HG03565 (cell line): Measurements from ENCODE around the gene STOM.
"Not testable (repeated sequence)": the region's sequence is repeated elsewhere in the genome, so short reads cannot be mapped to it uniquely, and the experiment has no call there.

Experiments
- ATAC-seq: cut with Tn5 transposase; IDR thresholded peaks from one replicate; pipeline ENCODE4 v1.9.1; 2021; ENCODE audit warnings: mild to moderate bottlenecking, moderate library complexity; ENCODE audit not compliant: unreplicated experiment

Gene STOM

GRCh38 chr9:121302341-121302740 lies 67.7 kb downstream of the STOM start:
- ATAC-seq: no peak

GRCh38 chr9:121301881-121302286 lies 68.2 kb downstream of the STOM start:
- no peak for ATAC-seq

- no peak for ATAC-seq
Measured at GRCh38 chr9:121300283-121301119, 69.5 kb downstream of the STOM start.

- no peak for ATAC-seq
Measured at GRCh38 chr9:121299467-121300282, 70.4 kb downstream of the STOM start.

- ATAC-seq: no peak
Measured at GRCh38 chr9:121298689-121299466, 71.2 kb downstream of the STOM start.

- ATAC-seq: no peak
Measured at GRCh38 chr9:121298016-121298538, 72.0 kb downstream of the STOM start.

- no peak for ATAC-seq
Measured at GRCh38 chr9:121297389-121297788, 72.7 kb downstream of the STOM start.

GRCh38 chr9:121296213-121297127 lies 73.6 kb downstream of the STOM start:
- ATAC-seq: no peak

GRCh38 chr9:121295662-121296191 lies 74.3 kb downstream of the STOM start:
- ATAC-seq: no peak

GRCh38 chr9:121294866-121295661 lies 75.0 kb downstream of the STOM start:
- ATAC-seq: no peak

GRCh38 chr9:121294151-121294743 lies 75.8 kb downstream of the STOM start:
- no peak for ATAC-seq

- no peak for ATAC-seq
Measured at GRCh38 chr9:121292801-121293241, 77.2 kb downstream of the STOM start.

GRCh38 chr9:121292051-121292450 lies 78.0 kb downstream of the STOM start:
- ATAC-seq: no peak

GRCh38 chr9:121291536-121291935 lies 78.5 kb downstream of the STOM start:
- not testable (repeated sequence) for ATAC-seq

- ATAC-seq: no peak
Measured at GRCh38 chr9:121289772-121290370, 80.2 kb downstream of the STOM start.

GRCh38 chr9:121289026-121289771 lies 80.9 kb downstream of the STOM start:
- ATAC-seq: no peak
